Body of pancreas (tissue), 4 donors: ENCODE results near the gene CUL9. TPM values are rescaled to one million over a fixed set of nuclear protein-coding genes. Genes with fewer than 3 reads are reported as not detected.

ENCODE experiments used
- ATAC-seq: fragments of 150-250 bp; one replicate; pipeline ENCODE4 v1.9.1; 2016
- DNase-seq, 4 donors: peaks; one replicate each; pipeline ENCODE4 v3.0.0-alpha.2; 2019
- H3K27ac ChIP-seq, 4 donors: fragments of 200-600 bp; sonication (generic); 1 replicate in 3 of 4; 2 replicates in 1 of 4; pipeline versions ENCODE4 v1.5.1 to v1.6.1; 2016 to 2019; ENCODE audit warnings: mild to moderate bottlenecking in 1 of 4, mixed read lengths in 1 of 4, moderate library complexity in 1 of 4
- H3K27me3 ChIP-seq, 2 donors: fragments of 200-600 bp; sonication (generic); one replicate each; pipeline ENCODE4 v1.6.0; 2016; ENCODE audit warnings: mild to moderate bottlenecking in 1 of 2
- H3K36me3 ChIP-seq, 2 donors: fragments of 200-600 bp; sonication (generic); replicated peaks in 1 of 2; 2 replicates each; pipeline ENCODE4 v1.5.1; 2016; ENCODE audit warnings: low read depth in 2 of 2; ENCODE audit not compliant: insufficient read depth in 1 of 2
- H3K4me1 ChIP-seq: fragments of 200-600 bp; sonication (generic); one replicate; pipeline ENCODE4 v1.6.0; 2016
- H3K4me3 ChIP-seq, 2 donors: fragments of 200-600 bp; sonication (generic); 1 replicate in 1 of 2; 2 replicates in 1 of 2; pipeline ENCODE4 v1.5.1; 2016 to 2019
- H3K9me3 ChIP-seq, 3 donors: fragments of 200-600 bp; sonication (generic); 1 replicate in 2 of 3; 2 replicates in 1 of 3; pipeline ENCODE4 v1.5.1; 2016
- POLR2A ChIP-seq, 3 donors: fragments of 450-650 bp; IDR thresholded peaks; one replicate each; pipeline ENCODE4 v1.6.1; 2016; ENCODE audit warnings: antibody characterized with exemption in 3 of 3, mild to moderate bottlenecking in 2 of 3
- WGBS, 2 donors: methylation state at CpG; one replicate each; pipeline ENCODE4 v1.1.5; 2017; 5-methylcytosine and 5-hydroxymethylcytosine counted together
- intact Hi-C: fragments of 100-400 bp; cut with DNase I; formaldehyde crosslinking; loops from one replicate; pipeline ENCODE4 v1.15.1; 2023
- total RNA-seq, 2 donors: library from RNA; depleted of rRNA; stranded (reverse); fragments of >200 nt; gene quantifications; one replicate each; pipeline ENCODE4 v1.1.0, GENCODE V29; 2016
- TF ChIP-seq, protein P1 (sequence below), 7 experiments: fragments of 450-650 bp in 4 of 7; fragments of 200-600 bp in 3 of 7; sonication (generic) in 3 of 7; IDR thresholded peaks; one replicate each; pipeline ENCODE4 v1.5.1; 2016 to 2019; ENCODE audit warnings: antibody characterized with exemption in 7 of 7

The CUL9 gene
- total RNA-seq, 2 donors from 2014 or later: 34.8 to 84.4 TPM

GRCh38 chr6:43172104-43173007, 9.6 kb upstream of the CUL9 start:
- no peak for ATAC-seq
- Histone ChIP-seq H3K36me3 (peaks cover 0 to 2% of the 10 kb centered on the region in 2 donors), H3K27me3 (no peaks in the 10 kb centered on the region), H3K4me3 (peak overlapping the region; percentile 73 to 86), H3K27ac (peak overlapping the region; percentile 93 to 97 (median 96)), H3K9me3 (no peaks in the 10 kb centered on the region), H3K4me1 (peaks cover 34% of the 10 kb centered on the region)
- WGBS, 2 donors: 1 to 3% methylated on average over 41 to 45 of the region's 46 CpGs
- intact Hi-C loops: no loop called here
- DNase-seq: peak; percentile 52 to 54 (median 53)
- TF ChIP-seq POLR2A (IDR thresholded peaks at IDR 0.05): peak in 2 of 3 donors; percentile 28 to 46
- TF ChIP-seq, protein P1, sequence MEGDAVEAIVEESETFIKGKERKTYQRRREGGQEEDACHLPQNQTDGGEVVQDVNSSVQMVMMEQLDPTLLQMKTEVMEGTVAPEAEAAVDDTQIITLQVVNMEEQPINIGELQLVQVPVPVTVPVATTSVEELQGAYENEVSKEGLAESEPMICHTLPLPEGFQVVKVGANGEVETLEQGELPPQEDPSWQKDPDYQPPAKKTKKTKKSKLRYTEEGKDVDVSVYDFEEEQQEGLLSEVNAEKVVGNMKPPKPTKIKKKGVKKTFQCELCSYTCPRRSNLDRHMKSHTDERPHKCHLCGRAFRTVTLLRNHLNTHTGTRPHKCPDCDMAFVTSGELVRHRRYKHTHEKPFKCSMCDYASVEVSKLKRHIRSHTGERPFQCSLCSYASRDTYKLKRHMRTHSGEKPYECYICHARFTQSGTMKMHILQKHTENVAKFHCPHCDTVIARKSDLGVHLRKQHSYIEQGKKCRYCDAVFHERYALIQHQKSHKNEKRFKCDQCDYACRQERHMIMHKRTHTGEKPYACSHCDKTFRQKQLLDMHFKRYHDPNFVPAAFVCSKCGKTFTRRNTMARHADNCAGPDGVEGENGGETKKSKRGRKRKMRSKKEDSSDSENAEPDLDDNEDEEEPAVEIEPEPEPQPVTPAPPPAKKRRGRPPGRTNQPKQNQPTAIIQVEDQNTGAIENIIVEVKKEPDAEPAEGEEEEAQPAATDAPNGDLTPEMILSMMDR (IDR thresholded peaks at IDR 0.05): no peak

DNA sequence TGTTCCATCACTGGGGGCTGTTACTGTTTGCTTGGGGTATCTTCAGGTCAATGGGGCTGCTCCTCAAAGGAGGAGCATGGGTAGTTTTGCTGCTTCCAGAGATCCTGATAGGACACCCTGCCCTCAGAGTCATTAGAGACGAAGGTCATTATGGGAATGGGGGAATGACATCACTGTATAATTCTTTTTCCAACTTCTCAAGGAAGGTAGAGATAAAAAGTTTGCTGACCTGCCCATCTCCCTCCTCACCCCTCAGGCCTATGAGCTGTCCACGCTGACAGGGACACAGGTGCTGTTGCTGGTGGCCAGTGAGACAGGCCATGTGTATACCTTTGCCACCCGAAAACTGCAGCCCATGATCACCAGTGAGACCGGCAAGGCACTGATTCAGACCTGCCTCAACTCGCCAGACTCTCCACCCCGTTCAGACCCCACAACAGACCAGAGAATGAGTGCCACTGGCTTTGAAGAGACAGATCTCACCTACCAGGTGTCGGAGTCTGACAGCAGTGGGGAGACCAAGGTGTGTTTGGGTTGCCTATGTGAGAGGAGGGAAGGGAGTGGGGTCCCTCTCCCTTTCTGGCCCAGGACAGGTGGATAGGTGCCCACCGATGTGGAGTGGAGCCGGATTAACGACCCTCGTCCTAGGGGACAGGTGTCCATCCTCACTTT, 8.3 kb upstream of the CUL9 start:
- Histone ChIP-seq H3K4me1 (peaks cover 34% of the 10 kb centered on the region), H3K27me3 (no peaks in the 10 kb centered on the region), H3K4me3 (no peak overlapping the region), H3K9me3 (no peaks in the 10 kb centered on the region), H3K36me3 (peaks cover 0 to 9% of the 10 kb centered on the region in 2 donors), H3K27ac (peak overlapping the region; percentile 79 to 97 (median 96))
- TF ChIP-seq POLR2A (IDR thresholded peaks at IDR 0.05): no peak
- TF ChIP-seq, protein P1 (IDR thresholded peaks at IDR 0.05): no peak
- DNase-seq (no peak), ATAC-seq (no peak)
- 49 to 67% methylated on average over 2 to 11 of the region's 11 CpGs for WGBS, 2 donors
- intact Hi-C loops: no loop called here

DNA sequence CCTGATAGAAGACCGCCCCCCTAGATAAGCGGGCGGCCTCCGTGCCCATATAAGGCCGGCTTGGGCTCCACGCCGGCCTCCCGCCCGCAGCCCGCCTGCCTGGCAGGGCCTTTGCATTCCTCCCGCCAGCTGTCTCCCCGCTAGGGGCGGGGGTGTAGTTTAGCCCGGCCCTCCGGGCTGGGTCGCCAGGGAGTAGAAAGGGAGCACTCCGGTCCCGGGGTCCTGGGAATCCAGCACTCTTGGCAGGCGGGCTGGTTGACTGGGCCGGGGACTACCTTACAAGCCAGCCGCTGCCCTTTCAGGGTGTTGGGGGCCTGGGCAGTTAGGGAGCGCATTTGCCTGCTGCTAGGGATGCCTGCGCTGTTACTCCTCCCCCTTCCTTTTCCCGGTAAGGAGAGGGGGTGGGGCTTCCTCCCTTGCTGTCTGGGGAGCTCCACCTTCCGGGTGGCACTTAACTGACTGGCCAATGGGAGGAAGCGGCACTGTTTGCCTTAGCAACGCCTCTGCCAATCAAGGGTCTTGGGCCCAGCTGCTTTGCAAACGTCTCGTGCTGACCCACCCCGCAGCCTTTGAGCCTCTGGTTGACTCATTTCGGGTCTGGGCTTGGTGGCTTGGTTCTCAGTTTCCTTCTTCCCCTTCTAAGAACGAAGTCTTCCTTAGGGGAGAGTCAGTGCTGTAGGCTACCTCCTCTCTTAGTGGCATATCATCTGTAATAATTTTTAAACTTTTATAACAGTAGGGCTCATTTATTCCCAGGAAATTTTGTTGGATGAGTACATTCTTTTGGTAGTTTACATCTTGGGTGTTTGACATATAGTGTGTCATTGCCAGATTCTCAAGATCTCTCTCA, 7.5 kb upstream of the CUL9 start:
- H3K4me3 ChIP-seq: no peak overlapping the region

More for the DNA sequence above, 7.5 kb upstream of the CUL9 start:
- H3K27ac ChIP-seq: peak overlapping the region; percentile 79 to 96 (median 94)
- H3K27me3 ChIP-seq: no peaks in the 10 kb centered on the region
- ATAC-seq: peak; percentile 78
- H3K36me3 ChIP-seq: peaks cover 4 to 12% of the 10 kb centered on the region in 2 donors
- 1 to 2% methylated on average over 10 to 32 of the region's 32 CpGs for WGBS, 2 donors
- peak; percentile 97 to 99 (median 98) for DNase-seq
- peaks cover 34% of the 10 kb centered on the region for H3K4me1 ChIP-seq
- intact Hi-C loops: no loop called here
- peak; percentile 25 to 68 (median 68) for TF ChIP-seq POLR2A (IDR thresholded peaks at IDR 0.05)
- TF ChIP-seq, protein P1 (IDR thresholded peaks at IDR 0.05): peak in 4 of 7 experiments; percentile 18 to 41 (median 32)
- H3K9me3 ChIP-seq: no peaks in the 10 kb centered on the region
